NCI-H1105 (cell line): Measurements from ENCODE around the gene BRWD1.

Source experiments
- DNase-seq: peaks from one replicate; lab custom pipeline; 2025; lab: John Stamatoyannopoulos, UW

The BRWD1 gene

GRCh38 chr21:39313571-39314142 is at the start of gene BRWD1:
BRWD1 (minus strand) TSS chr21:39313632; CDS start chr21:39313491, 141 bp downstream.
- peak; percentile 89 for DNase-seq

GRCh38 chr21:39362733-39363132 is 49.3 kb upstream of the BRWD1 start:
- DNase-seq = no peak

GRCh38 chr21:39359382-39359781 is 46.0 kb upstream of the BRWD1 start:
- DNase-seq = no peak

GRCh38 chr21:39353295-39353694 is 39.9 kb upstream of the BRWD1 start:
- no peak for DNase-seq

- no peak for DNase-seq
These were observed 36.9 kb upstream of the BRWD1 start for GRCh38 chr21:39350094-39351005.

GRCh38 chr21:39349211-39350093 is 36.0 kb upstream of the BRWD1 start:
- DNase-seq = peak; percentile 98

GRCh38 chr21:39348355-39349210 is 35.2 kb upstream of the BRWD1 start, which contains the start of gene HMGN1:
HMGN1 (minus strand) TSS chr21:39349088; CDS start chr21:39348917, 171 bp downstream.
- peak; percentile 98 for DNase-seq

- peak; percentile 48 for DNase-seq
These were observed 34.6 kb upstream of the BRWD1 start for GRCh38 chr21:39348040-39348354.

- DNase-seq = no peak
These were observed 34.1 kb upstream of the BRWD1 start for GRCh38 chr21:39347537-39347936.

GRCh38 chr21:39346671-39347331 is 33.4 kb upstream of the BRWD1 start:
- no peak for DNase-seq

GRCh38 chr21:39346206-39346605 is 32.8 kb upstream of the BRWD1 start:
- no peak for DNase-seq

GRCh38 chr21:39345440-39345839 is 32.0 kb upstream of the BRWD1 start:
- DNase-seq = no peak

GRCh38 chr21:39344848-39345247 is 31.4 kb upstream of the BRWD1 start:
- DNase-seq = no peak

- DNase-seq = no peak
These were observed 28.0 kb upstream of the BRWD1 start for GRCh38 chr21:39341249-39341923.

GRCh38 chr21:39340687-39341086 is 27.3 kb upstream of the BRWD1 start:
- no peak for DNase-seq

- no peak for DNase-seq
These were observed 25.8 kb upstream of the BRWD1 start for GRCh38 chr21:39339231-39339630.

- no peak for DNase-seq
These were observed 23.1 kb upstream of the BRWD1 start for GRCh38 chr21:39336457-39337008.

- no peak for DNase-seq
These were observed 21.2 kb upstream of the BRWD1 start for GRCh38 chr21:39334611-39335010.

- DNase-seq = no peak
These were observed 18.7 kb upstream of the BRWD1 start for GRCh38 chr21:39332175-39332574.

GRCh38 chr21:39330001-39330400 is 16.6 kb upstream of the BRWD1 start:
- DNase-seq = no peak
